COR-L47 (cell line): ENCODE results near the gene DRC7.
A peak's percentile ranks its signal among the peaks of the same experiment; 100 is the strongest.
"Not testable (repeated sequence)": the region's sequence is repeated elsewhere in the genome, so short reads cannot be mapped to it uniquely, and the experiment has no call there.

Experiments used
- DNase-seq: peaks from one replicate; lab custom pipeline; 2025; lab: John Stamatoyannopoulos, UW

Gene DRC7

GRCh38 chr16:57693550-57693949 lies 1.1 kb upstream of the DRC7 start:
- DNase-seq, result peak; percentile 14

GRCh38 chr16:57694231-57694724 lies 328 bp upstream of the DRC7 start:
- DNase-seq, result no peak

- DNase-seq, result no peak
Measured at GRCh38 chr16:57695680-57696069, 1.1 kb downstream of the DRC7 start.

- no peak for DNase-seq
Measured at GRCh38 chr16:57696240-57696639, 1.6 kb downstream of the DRC7 start.

GRCh38 chr16:57697896-57698537 lies 3.4 kb downstream of the DRC7 start:
- no peak for DNase-seq

- DNase-seq, result no peak
Measured at GRCh38 chr16:57698812-57699405, 4.3 kb downstream of the DRC7 start.

- no peak for DNase-seq
Measured at GRCh38 chr16:57699481-57699880, 4.9 kb downstream of the DRC7 start.

GRCh38 chr16:57699899-57700298 lies 5.3 kb downstream of the DRC7 start:
- no peak for DNase-seq

GRCh38 chr16:57700781-57701551 lies 6.4 kb downstream of the DRC7 start:
- no peak for DNase-seq

GRCh38 chr16:57701759-57702371 lies 7.3 kb downstream of the DRC7 start:
- DNase-seq, result no peak

GRCh38 chr16:57703416-57704010 lies 8.9 kb downstream of the DRC7 start:
- DNase-seq, result no peak

GRCh38 chr16:57704011-57704904 lies 9.7 kb downstream of the DRC7 start:
- DNase-seq, result no peak

- no peak for DNase-seq
Measured at GRCh38 chr16:57704905-57705852, 10.6 kb downstream of the DRC7 start.

- no peak for DNase-seq
Measured at GRCh38 chr16:57706717-57707116, 12.1 kb downstream of the DRC7 start.

GRCh38 chr16:57707331-57707730 lies 12.7 kb downstream of the DRC7 start:
- no peak for DNase-seq

- no peak for DNase-seq
Measured at GRCh38 chr16:57708168-57708567, 13.6 kb downstream of the DRC7 start.

- DNase-seq, result no peak
Measured at GRCh38 chr16:57709663-57710062, 15.1 kb downstream of the DRC7 start.

GRCh38 chr16:57711346-57711745 lies 16.7 kb downstream of the DRC7 start:
- DNase-seq, result no peak

GRCh38 chr16:57711993-57712392 lies 17.4 kb downstream of the DRC7 start:
- no peak for DNase-seq

GRCh38 chr16:57712569-57712968 lies 18.0 kb downstream of the DRC7 start:
- not testable (repeated sequence) for DNase-seq
